Chondrocyte (in vitro differentiated cells): ENCODE data around the gene MLIP. TPM values are rescaled to one million over a fixed set of nuclear protein-coding genes. Genes with fewer than 3 reads are reported as not detected.
"Not testable (repeated sequence)": the region's sequence is repeated elsewhere in the genome, so short reads cannot be mapped to it uniquely, and the experiment has no call there.

ENCODE experiments used
- DNase-seq: peaks from one replicate; pipeline ENCODE4 v3.0.0; 2021; ENCODE audit warnings: mixed read lengths, low spot score
- H3K27ac Mint-ChIP-seq: one replicate; pipeline ENCODE4 v1.8.0; 2021; ENCODE audit warnings: mild to moderate bottlenecking, moderate library complexity, mixed read lengths; ENCODE audit not compliant: unreplicated experiment
- H3K27me3 Mint-ChIP-seq: 2 replicates; pipeline ENCODE4 v1.8.0; 2021; ENCODE audit warnings: low read depth, mixed read lengths
- H3K36me3 Mint-ChIP-seq: 2 replicates; pipeline ENCODE4 v1.8.0; 2021; ENCODE audit warnings: low read depth, mixed read lengths
- H3K4me1 Mint-ChIP-seq: 2 replicates; pipeline ENCODE4 v1.8.0; 2021; ENCODE audit warnings: low read depth, mild to moderate bottlenecking, mixed read lengths
- H3K4me3 Mint-ChIP-seq: one replicate; pipeline ENCODE4 v1.8.0; 2021; ENCODE audit warnings: mild to moderate bottlenecking, moderate library complexity, mixed read lengths; ENCODE audit not compliant: unreplicated experiment
- H3K9me3 Mint-ChIP-seq: 2 replicates; pipeline ENCODE4 v1.8.0; 2021; ENCODE audit warnings: low read depth, mixed read lengths
- total RNA-seq: library from RNA; stranded (reverse); gene quantifications from 3 replicates; pipeline ENCODE4 v1.2.1, GENCODE V29; 2021
- TF ChIP-seq, protein P1 (sequence below): fragments of 200-600 bp; sonication (generic); IDR thresholded peaks from 2 replicates; pipeline ENCODE4 v1.5.0; 2021; ENCODE audit warnings: antibody characterized with exemption, mild to moderate bottlenecking, moderate library complexity

MLIP gene
- total RNA-seq, 1 donor from 2014 or later, result not detected

DNA sequence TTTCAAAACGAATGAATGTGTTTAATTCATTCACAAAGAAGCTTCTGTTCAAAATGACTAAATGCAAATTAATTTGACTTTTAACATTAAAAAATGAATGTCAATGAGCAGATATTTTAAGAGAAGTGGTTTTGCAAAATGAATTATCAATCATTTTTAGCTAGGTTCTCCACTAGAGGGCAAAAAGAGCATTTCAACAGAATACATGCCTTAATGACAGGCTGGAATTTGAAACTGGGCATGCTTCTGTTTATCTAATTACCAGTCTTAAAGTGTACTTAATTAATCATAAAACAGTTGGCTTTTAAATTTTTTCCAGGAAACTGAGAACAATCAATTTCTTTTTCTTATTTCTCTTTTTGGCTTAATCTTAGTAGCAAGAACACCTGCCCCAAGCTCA lies 133.2 kb downstream of the MLIP start:
- no peak for DNase-seq
- no peaks in the 10 kb centered on the region for H3K36me3 Mint-ChIP-seq
- H3K4me3 Mint-ChIP-seq, result no peak overlapping the region
- no peaks in the 10 kb centered on the region for H3K9me3 Mint-ChIP-seq
- peaks cover 3% of the 10 kb centered on the region for H3K4me1 Mint-ChIP-seq
- no peak overlapping the region for H3K27ac Mint-ChIP-seq
- TF ChIP-seq, protein P1, sequence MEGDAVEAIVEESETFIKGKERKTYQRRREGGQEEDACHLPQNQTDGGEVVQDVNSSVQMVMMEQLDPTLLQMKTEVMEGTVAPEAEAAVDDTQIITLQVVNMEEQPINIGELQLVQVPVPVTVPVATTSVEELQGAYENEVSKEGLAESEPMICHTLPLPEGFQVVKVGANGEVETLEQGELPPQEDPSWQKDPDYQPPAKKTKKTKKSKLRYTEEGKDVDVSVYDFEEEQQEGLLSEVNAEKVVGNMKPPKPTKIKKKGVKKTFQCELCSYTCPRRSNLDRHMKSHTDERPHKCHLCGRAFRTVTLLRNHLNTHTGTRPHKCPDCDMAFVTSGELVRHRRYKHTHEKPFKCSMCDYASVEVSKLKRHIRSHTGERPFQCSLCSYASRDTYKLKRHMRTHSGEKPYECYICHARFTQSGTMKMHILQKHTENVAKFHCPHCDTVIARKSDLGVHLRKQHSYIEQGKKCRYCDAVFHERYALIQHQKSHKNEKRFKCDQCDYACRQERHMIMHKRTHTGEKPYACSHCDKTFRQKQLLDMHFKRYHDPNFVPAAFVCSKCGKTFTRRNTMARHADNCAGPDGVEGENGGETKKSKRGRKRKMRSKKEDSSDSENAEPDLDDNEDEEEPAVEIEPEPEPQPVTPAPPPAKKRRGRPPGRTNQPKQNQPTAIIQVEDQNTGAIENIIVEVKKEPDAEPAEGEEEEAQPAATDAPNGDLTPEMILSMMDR, result peak; percentile 90
- no peaks in the 10 kb centered on the region for H3K27me3 Mint-ChIP-seq

DNA sequence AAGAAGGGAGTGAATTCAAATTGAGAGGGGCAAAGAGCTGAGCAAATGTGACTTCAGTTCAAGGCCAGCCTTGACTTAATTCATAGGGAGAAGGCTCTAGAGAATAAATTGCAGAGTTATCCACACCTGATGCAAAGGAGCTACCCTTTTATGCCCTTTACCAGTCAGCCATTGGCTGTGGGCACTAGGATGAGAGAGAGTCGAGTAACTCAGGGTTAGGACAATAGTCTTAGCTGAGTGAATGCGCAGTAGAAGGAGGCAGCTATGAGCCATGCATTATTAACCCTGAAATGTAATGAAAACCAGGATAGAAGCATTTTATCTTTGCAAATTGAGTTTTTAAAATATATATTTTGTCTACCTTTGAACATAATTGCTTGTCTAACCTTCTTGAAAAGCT lies 134.0 kb downstream of the MLIP start:
- H3K36me3 Mint-ChIP-seq, result no peaks in the 10 kb centered on the region
- H3K4me1 Mint-ChIP-seq, result peaks cover 3% of the 10 kb centered on the region
- no peak for DNase-seq
- H3K27ac Mint-ChIP-seq, result no peak overlapping the region
- H3K4me3 Mint-ChIP-seq, result no peak overlapping the region
- TF ChIP-seq, protein P1, result no peak
- no peaks in the 10 kb centered on the region for H3K9me3 Mint-ChIP-seq
- no peaks in the 10 kb centered on the region for H3K27me3 Mint-ChIP-seq

DNA sequence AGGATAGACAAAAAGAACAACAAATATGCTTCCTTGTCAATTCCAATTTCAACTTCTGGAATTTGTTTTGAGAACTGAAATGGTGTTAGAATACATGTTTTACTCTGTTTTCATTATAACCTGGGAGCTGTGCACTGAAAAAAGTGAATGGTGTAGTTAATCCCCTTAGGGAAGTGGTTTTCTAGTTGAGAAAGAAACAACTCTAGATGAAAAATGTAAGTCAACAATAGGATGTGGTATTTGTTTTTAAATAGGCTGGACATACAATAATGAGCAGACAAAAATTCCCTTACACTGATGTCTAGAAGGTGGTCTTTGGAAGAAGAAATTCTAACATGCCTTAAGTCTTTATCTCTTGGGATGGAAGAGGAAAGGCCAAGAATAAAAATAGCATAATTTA lies 137.1 kb downstream of the MLIP start:
- no peaks in the 10 kb centered on the region for H3K27me3 Mint-ChIP-seq
- H3K27ac Mint-ChIP-seq, result no peak overlapping the region
- TF ChIP-seq, protein P1, result no peak

DNA sequence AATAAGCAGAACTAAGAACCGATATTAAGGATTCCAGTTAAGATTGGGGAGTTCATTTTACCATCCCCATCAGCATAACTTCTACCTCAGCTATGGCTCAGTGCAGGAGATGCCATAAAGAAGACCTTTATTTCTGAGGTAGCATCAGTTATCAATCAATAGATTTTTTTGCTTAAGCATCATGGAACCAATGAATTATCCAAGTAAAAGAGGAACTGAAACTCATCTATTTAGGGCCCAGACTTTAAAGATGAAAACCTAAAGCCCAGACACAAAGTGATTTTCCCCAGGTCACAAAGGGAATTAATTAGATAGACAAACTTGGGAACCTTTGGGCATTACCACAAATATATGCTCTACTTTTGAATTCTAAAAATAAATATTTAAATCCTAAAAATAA lies 137.8 kb downstream of the MLIP start:
- Mint-ChIP-seq H3K36me3 (no peaks in the 10 kb centered on the region), H3K4me1 (peaks cover 3% of the 10 kb centered on the region), H3K4me3 (no peak overlapping the region), H3K27me3 (no peaks in the 10 kb centered on the region), H3K9me3 (peaks cover 2% of the 10 kb centered on the region), H3K27ac (no peak overlapping the region)
- TF ChIP-seq, protein P1, result no peak
- DNase-seq, result no peak

More for the DNA sequence above, 137.1 kb downstream of the MLIP start:
- Mint-ChIP-seq H3K36me3 (no peaks in the 10 kb centered on the region), H3K4me3 (no peak overlapping the region), H3K4me1 (peaks cover 3% of the 10 kb centered on the region), H3K9me3 (peaks cover 2% of the 10 kb centered on the region)
- no peak for DNase-seq

DNA sequence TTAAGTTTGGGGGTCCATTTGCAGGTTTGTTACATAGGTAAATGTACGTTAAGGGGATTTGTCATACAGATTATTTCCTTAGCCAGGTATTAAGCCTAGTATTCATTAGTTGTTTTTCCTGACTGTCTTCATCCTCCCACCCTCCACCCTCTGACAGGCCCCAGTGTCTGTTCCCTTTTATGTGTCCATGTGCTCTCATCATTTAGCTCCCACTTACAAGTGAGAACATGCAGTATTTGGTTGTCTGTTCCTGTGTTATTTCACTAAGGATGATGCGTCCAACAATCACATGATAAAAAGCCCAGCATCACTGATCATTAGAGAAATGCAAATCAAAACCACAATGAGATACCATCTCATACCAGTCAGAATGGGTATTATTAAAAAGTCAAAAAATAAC lies 138.6 kb downstream of the MLIP start:
- H3K27me3 Mint-ChIP-seq, H3K9me3 Mint-ChIP-seq, H3K36me3 Mint-ChIP-seq, DNase-seq, H3K4me3 Mint-ChIP-seq, H3K4me1 Mint-ChIP-seq, H3K27ac Mint-ChIP-seq: not testable (repeated sequence)

DNA sequence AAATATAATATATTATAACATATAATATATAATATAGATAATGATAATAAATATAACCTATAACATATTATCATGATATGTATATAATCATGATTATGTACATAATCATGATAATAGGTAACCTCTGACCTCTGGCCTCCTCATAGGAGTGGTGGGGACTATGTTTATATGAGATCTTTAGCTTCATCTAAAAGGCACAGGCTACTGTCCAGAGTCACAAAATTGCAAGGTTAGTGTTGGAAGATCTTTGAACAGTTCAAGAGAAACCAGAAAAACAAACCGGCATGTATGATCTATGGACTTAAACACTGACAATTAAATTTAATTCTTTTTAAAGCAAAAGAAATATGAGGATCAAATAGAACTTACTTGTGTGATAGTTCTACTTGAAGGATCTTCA lies 141.3 kb downstream of the MLIP start:
- Mint-ChIP-seq H3K36me3 (no peaks in the 10 kb centered on the region), H3K27ac (no peak overlapping the region), H3K4me1 (peaks cover 21% of the 10 kb centered on the region), H3K27me3 (no peaks in the 10 kb centered on the region), H3K9me3 (peaks cover 2% of the 10 kb centered on the region), H3K4me3 (no peak overlapping the region)
- no peak for DNase-seq
- TF ChIP-seq, protein P1, result no peak
